Spleen (tissue), 7 donors: ENCODE data around the gene TPM2.

ENCODE experiments used
- CTCF ChIP-seq, 11 experiments: fragments of 200-600 bp in 7 of 11; fragments of 450-650 bp in 4 of 11; sonication (generic) in 4 of 11; IDR thresholded peaks in 8 of 11; conservative IDR thresholded peaks in 3 of 11; 1 replicate in 7 of 11; 2 replicates in 4 of 11; pipeline versions ENCODE4 v1.4.0 to v1.8.0; 2016 to 2021; ENCODE audit warnings: antibody characterized with exemption in 11 of 11, inconsistent platforms in 4 of 11, mild to moderate bottlenecking in 1 of 11
- POLR2A ChIP-seq, 3 donors: fragments of 450-650 bp; IDR thresholded peaks; one replicate each; pipeline ENCODE4 v1.5.1; 2017; ENCODE audit warnings: antibody characterized with exemption in 3 of 3, mild to moderate bottlenecking in 1 of 3
- donor health status: DM: no; HTN: no; CAD: no; lungs with moderate emphysema.
- donor health status: DM: no; HTN: no; CAD: no.
- donor health status: DM: no; HTN: no; CAD: no.

- TF ChIP-seq CTCF (IDR thresholded peaks at IDR 0.05 in 8 of 11, conservative IDR thresholded peaks at IDR 0.05 in 3 of 11) (no peak), POLR2A (IDR thresholded peaks at IDR 0.05) (no peak)
Measured at GRCh38 chr9:35703906-35704672, 14.4 kb upstream of the TPM2 start.
